ENCODE data around the gene CD82.
A peak's percentile ranks its signal among the peaks of the same experiment; 100 is the strongest.
"Not testable (repeated sequence)": the region's sequence is repeated elsewhere in the genome, so short reads cannot be mapped to it uniquely, and the experiment has no call there.

Gene CD82

GRCh38 chr11:44658506-44658850 lies 93.0 kb downstream of the CD82 start:
- no peaks in the 10 kb centered on the region for H3K9me2 ChIP-seq (replicated peaks; ENCODE audit: control insufficient read depth, low read length)
- H3K9me3 ChIP-seq (ENCODE audit: control insufficient read depth, insufficient read depth, low read length) = no peaks in the 10 kb centered on the region
- no peak overlapping the region for H3K4me3 ChIP-seq (ENCODE audit: low read length)
- H3K4me2 ChIP-seq (ENCODE audit: low read length) = no peak overlapping the region
- no peaks in the 10 kb centered on the region for H3K79me2 ChIP-seq (ENCODE audit: control insufficient read depth, low read length)
- TF ChIP-seq EZH2phosphoT487 (IDR thresholded peaks at IDR 0.05; ENCODE audit: borderline replicate concordance, low read length) = no peak
- TF ChIP-seq, protein P1, sequence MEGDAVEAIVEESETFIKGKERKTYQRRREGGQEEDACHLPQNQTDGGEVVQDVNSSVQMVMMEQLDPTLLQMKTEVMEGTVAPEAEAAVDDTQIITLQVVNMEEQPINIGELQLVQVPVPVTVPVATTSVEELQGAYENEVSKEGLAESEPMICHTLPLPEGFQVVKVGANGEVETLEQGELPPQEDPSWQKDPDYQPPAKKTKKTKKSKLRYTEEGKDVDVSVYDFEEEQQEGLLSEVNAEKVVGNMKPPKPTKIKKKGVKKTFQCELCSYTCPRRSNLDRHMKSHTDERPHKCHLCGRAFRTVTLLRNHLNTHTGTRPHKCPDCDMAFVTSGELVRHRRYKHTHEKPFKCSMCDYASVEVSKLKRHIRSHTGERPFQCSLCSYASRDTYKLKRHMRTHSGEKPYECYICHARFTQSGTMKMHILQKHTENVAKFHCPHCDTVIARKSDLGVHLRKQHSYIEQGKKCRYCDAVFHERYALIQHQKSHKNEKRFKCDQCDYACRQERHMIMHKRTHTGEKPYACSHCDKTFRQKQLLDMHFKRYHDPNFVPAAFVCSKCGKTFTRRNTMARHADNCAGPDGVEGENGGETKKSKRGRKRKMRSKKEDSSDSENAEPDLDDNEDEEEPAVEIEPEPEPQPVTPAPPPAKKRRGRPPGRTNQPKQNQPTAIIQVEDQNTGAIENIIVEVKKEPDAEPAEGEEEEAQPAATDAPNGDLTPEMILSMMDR (IDR thresholded peaks at IDR 0.05; ENCODE audit: low read depth, low read length, poor library complexity, severe bottlenecking) = peak; percentile 22
- no peaks in the 10 kb centered on the region for H3F3A ChIP-seq (ENCODE audit: control insufficient read depth, insufficient read depth)
- H3K27ac ChIP-seq (ENCODE audit: low read depth, low read length) = no peak overlapping the region
- H3K27me3 ChIP-seq (ENCODE audit: control insufficient read depth, low read length) = no peaks in the 10 kb centered on the region
- H4K20me1 ChIP-seq (ENCODE audit: control insufficient read depth, insufficient read depth, low read depth, low read length) = no peaks in the 10 kb centered on the region
- H3K36me3 ChIP-seq (ENCODE audit: control insufficient read depth, low read length) = no peaks in the 10 kb centered on the region
- H3K4me1 ChIP-seq (ENCODE audit: control insufficient read depth, low read length) = no peaks in the 10 kb centered on the region

GRCh38 chr11:44659641-44660040 lies 94.2 kb downstream of the CD82 start:
- H3K27me3 ChIP-seq (ENCODE audit: control insufficient read depth, low read length) = no peaks in the 10 kb centered on the region
- H4K20me1 ChIP-seq (ENCODE audit: control insufficient read depth, insufficient read depth, low read depth, low read length) = no peaks in the 10 kb centered on the region
- no peaks in the 10 kb centered on the region for H3K9me3 ChIP-seq (ENCODE audit: control insufficient read depth, insufficient read depth, low read length)
- no peak overlapping the region for H3K4me2 ChIP-seq (ENCODE audit: low read length)
- no peak for TF ChIP-seq EZH2phosphoT487 (IDR thresholded peaks at IDR 0.05; ENCODE audit: borderline replicate concordance, low read length)
- TF ChIP-seq, protein P1 (IDR thresholded peaks at IDR 0.05; ENCODE audit: low read depth, low read length, poor library complexity, severe bottlenecking) = no peak
- H3K36me3 ChIP-seq (ENCODE audit: control insufficient read depth, low read length) = no peaks in the 10 kb centered on the region
- no peak overlapping the region for H3K27ac ChIP-seq (ENCODE audit: low read depth, low read length)
- H3K4me3 ChIP-seq (ENCODE audit: low read length) = no peak overlapping the region
- H3K4me1 ChIP-seq (ENCODE audit: control insufficient read depth, low read length) = no peaks in the 10 kb centered on the region
- H3K9me2 ChIP-seq (replicated peaks; ENCODE audit: control insufficient read depth, low read length) = no peaks in the 10 kb centered on the region
- H3F3A ChIP-seq (ENCODE audit: control insufficient read depth, insufficient read depth) = no peaks in the 10 kb centered on the region
- no peaks in the 10 kb centered on the region for H3K79me2 ChIP-seq (ENCODE audit: control insufficient read depth, low read length)

- not testable (repeated sequence) for H3K79me2 ChIP-seq (ENCODE audit: control insufficient read depth, low read length); H3K4me3 ChIP-seq (ENCODE audit: low read length); H3K4me1 ChIP-seq (ENCODE audit: control insufficient read depth, low read length); H3K27ac ChIP-seq (ENCODE audit: low read depth, low read length); H3K36me3 ChIP-seq (ENCODE audit: control insufficient read depth, low read length); H4K20me1 ChIP-seq (ENCODE audit: control insufficient read depth, insufficient read depth, low read depth, low read length); H3K4me2 ChIP-seq (ENCODE audit: low read length); H3K27me3 ChIP-seq (ENCODE audit: control insufficient read depth, low read length); H3F3A ChIP-seq (ENCODE audit: control insufficient read depth, insufficient read depth); H3K9me2 ChIP-seq (replicated peaks; ENCODE audit: control insufficient read depth, low read length); H3K9me3 ChIP-seq (ENCODE audit: control insufficient read depth, insufficient read depth, low read length)
Measured at GRCh38 chr11:44660535-44660934, 95.1 kb downstream of the CD82 start.

- Histone ChIP-seq H3K79me2 (ENCODE audit: control insufficient read depth, low read length) (no peaks in the 10 kb centered on the region), H3K4me1 (ENCODE audit: control insufficient read depth, low read length) (no peaks in the 10 kb centered on the region), H3K36me3 (ENCODE audit: control insufficient read depth, low read length) (no peaks in the 10 kb centered on the region), H3K27me3 (ENCODE audit: control insufficient read depth, low read length) (peaks cover 4% of the 10 kb centered on the region; the same call in 1 of the 2 replicates), H3K9me2 (replicated peaks; ENCODE audit: control insufficient read depth, low read length) (no peaks in the 10 kb centered on the region), H3K27ac (ENCODE audit: low read depth, low read length) (no peak overlapping the region), H4K20me1 (ENCODE audit: control insufficient read depth, insufficient read depth, low read depth, low read length) (no peaks in the 10 kb centered on the region), H3K9me3 (ENCODE audit: control insufficient read depth, insufficient read depth, low read length) (no peaks in the 10 kb centered on the region), H3K4me3 (ENCODE audit: low read length) (no peak overlapping the region), H3F3A (ENCODE audit: control insufficient read depth, insufficient read depth) (no peaks in the 10 kb centered on the region), H3K4me2 (ENCODE audit: low read length) (no peak overlapping the region)
- TF ChIP-seq, protein P1 (IDR thresholded peaks at IDR 0.05; ENCODE audit: low read depth, low read length, poor library complexity, severe bottlenecking) = no peak
- no peak for TF ChIP-seq EZH2phosphoT487 (IDR thresholded peaks at IDR 0.05; ENCODE audit: borderline replicate concordance, low read length)
Measured at GRCh38 chr11:44661311-44661717, 95.9 kb downstream of the CD82 start.

Data from DOHH2 (cell line).